PC-3 (cell line): Measurements from ENCODE around the gene MTCL1. TPM values are rescaled to one million over a fixed set of nuclear protein-coding genes. Genes with fewer than 3 reads are reported as not detected.

Experiments used
- ATAC-seq: fragments of 200-7000 bp; cut with Tn5 transposase; 2 replicates; pipeline ENCODE4 v1.9.1; 2020; ENCODE audit warnings: mild to moderate bottlenecking, moderate library complexity
- BruUV-seq: library from RNA; stranded (reverse); fragments of 400-500 nt; replicated peaks from 2 replicates; lab custom pipeline; 2021; lab: Mats Ljungman, UMichigan
- CTCF ChIA-PET: fragments of 300-600 bp; sonication (Branson Sonifier 250); formaldehyde crosslinking; loops from one replicate; lab custom pipeline; 2022; ENCODE audit warnings: antibody characterized with exemption; lab: Charles Lee
- POLR2A ChIA-PET: fragments of 300-600 bp; sonication (Branson Sonifier 250); formaldehyde crosslinking; loops from one replicate; lab custom pipeline; 2022; ENCODE audit warnings: antibody characterized with exemption; ENCODE audit not compliant: unreplicated experiment; lab: Charles Lee
- DNase-seq: peaks from one replicate; pipeline ENCODE4 v3.0.0-alpha.2; 2015
- H2AFZ ChIP-seq: fragments of 300-600 bp; sonication (generic); 2 replicates; pipeline ENCODE4 v1.6.0; 2016; ENCODE audit warnings: antibody characterized with exemption, low read length
- H3F3A ChIP-seq: fragments of 300-600 bp; sonication (generic); one replicate; pipeline ENCODE4 v1.6.0; 2017; ENCODE audit warnings: antibody characterized with exemption, low read length, control low read depth, mild to moderate bottlenecking; ENCODE audit not compliant: unreplicated experiment
- H3K27ac ChIP-seq: fragments of 300-600 bp; sonication (generic); 2 replicates; pipeline ENCODE4 v1.5.1; 2016; ENCODE audit warnings: mild to moderate bottlenecking, low read length
- H3K27me3 ChIP-seq: fragments of 300-600 bp; sonication (generic); 2 replicates; pipeline ENCODE4 v1.6.1; 2016; ENCODE audit warnings: low read length, mixed read lengths
- H3K36me3 ChIP-seq: fragments of 300-600 bp; sonication (generic); 2 replicates; pipeline ENCODE4 v1.6.1; 2016; ENCODE audit warnings: low read depth, mixed run types, low read length, mixed read lengths
- H3K4me1 ChIP-seq: fragments of 300-600 bp; sonication (generic); 2 replicates; pipeline ENCODE4 v1.5.1; 2016; ENCODE audit warnings: low read length; ENCODE audit not compliant: insufficient read depth
- H3K4me2 ChIP-seq: fragments of 300-600 bp; sonication (generic); 2 replicates; pipeline ENCODE4 v1.6.0; 2016; ENCODE audit warnings: low read length
- H3K4me3 ChIP-seq: fragments of 300-600 bp; sonication (generic); 2 replicates; pipeline ENCODE4 v1.5.1; 2016; ENCODE audit warnings: mild to moderate bottlenecking, low read length, mixed read lengths
- H3K79me2 ChIP-seq: fragments of 300-600 bp; sonication (generic); 2 replicates; pipeline ENCODE4 v1.6.1; 2017; ENCODE audit warnings: low read length, mixed read lengths
- H3K9ac ChIP-seq: fragments of 300-600 bp; sonication (generic); 2 replicates; pipeline ENCODE4 v1.6.0; 2016; ENCODE audit warnings: mild to moderate bottlenecking, low read length
- H3K9me2 ChIP-seq: fragments of 300-600 bp; sonication (generic); replicated peaks from 2 replicates; pipeline ENCODE4 v1.6.1; 2016; ENCODE audit warnings: mixed run types, low read length, mixed read lengths
- H3K9me3 ChIP-seq: fragments of 300-600 bp; sonication (generic); 2 replicates; pipeline ENCODE4 v1.6.1; 2016; ENCODE audit warnings: low read length, mixed read lengths
- H4K20me1 ChIP-seq: fragments of 300-600 bp; sonication (generic); 2 replicates; pipeline ENCODE4 v1.6.1; 2016; ENCODE audit warnings: low read length, mixed read lengths
- EZH2 ChIP-seq: fragments of 300-600 bp; sonication (generic); IDR thresholded peaks from one replicate; pipeline ENCODE4 v1.6.1; 2017; ENCODE audit warnings: antibody characterized with exemption, mild to moderate bottlenecking, low read length; ENCODE audit not compliant: unreplicated experiment
- EZH2phosphoT487 ChIP-seq: fragments of 300-600 bp; sonication (generic); IDR thresholded peaks from 2 replicates; pipeline ENCODE4 v1.6.1; 2018; ENCODE audit warnings: mild to moderate bottlenecking, antibody characterized with exemption, low read length, borderline replicate concordance
- intact Hi-C: fragments of 100-400 bp; cut with micrococcal nuclease; formaldehyde crosslinking; loops from 2 replicates; pipeline ENCODE4 v1.9.0; 2023
- total RNA-seq: library from RNA; depleted of rRNA; stranded (reverse); fragments of >200 nt; gene quantifications from 2 replicates; pipeline ENCODE4 v1.2.3, GENCODE V29; 2014
- TF ChIP-seq, protein P1 (sequence below): fragments of 300-600 bp; sonication (generic); conservative IDR thresholded peaks from 2 replicates; pipeline ENCODE4 v1.5.1; 2017; ENCODE audit warnings: antibody characterized with exemption, low read depth, mild to moderate bottlenecking, low read length

Gene MTCL1
- total RNA-seq, 1 experiment from 2014 or later = 33.1 TPM

DNA sequence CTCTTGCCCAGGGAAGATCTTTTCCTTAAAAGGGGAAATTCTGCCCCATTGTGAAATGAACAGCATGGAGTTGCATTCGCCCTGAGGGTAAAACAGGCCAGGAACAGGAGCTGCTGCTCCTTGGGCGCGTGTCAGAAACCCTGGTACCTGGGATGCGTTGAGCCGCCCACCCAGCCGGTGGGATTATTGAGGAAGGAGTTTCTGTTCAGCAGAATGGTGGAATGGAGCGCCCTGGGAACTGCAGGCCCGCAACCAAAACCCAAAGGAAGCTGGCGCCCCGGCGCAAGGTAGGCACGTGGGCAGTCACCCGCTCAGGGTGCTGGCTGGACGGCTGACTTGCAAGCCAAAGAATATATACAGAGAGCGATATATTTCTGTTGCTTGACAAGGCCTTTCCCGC, 73.5 kb downstream of the MTCL1 start:
- CTCF ChIA-PET = no interaction called here
- Histone ChIP-seq H3K27ac (no peak overlapping the region), H3K9me3 (no peaks in the 10 kb centered on the region), H3K4me2 (no peak overlapping the region), H3K4me3 (no peak overlapping the region), H3K9me2 (no peaks in the 10 kb centered on the region), H4K20me1 (no peaks in the 10 kb centered on the region), H3K27me3 (no peaks in the 10 kb centered on the region), H3K4me1 (no peaks in the 10 kb centered on the region), H3F3A (no peaks in the 10 kb centered on the region), H3K36me3 (no peaks in the 10 kb centered on the region; the same call in 1 of the 2 replicates), H2AFZ (no peak overlapping the region), H3K9ac (no peak overlapping the region), H3K79me2 (no peaks in the 10 kb centered on the region)
- TF ChIP-seq EZH2 (no peak), EZH2phosphoT487 (no peak)
- TF ChIP-seq, protein P1, sequence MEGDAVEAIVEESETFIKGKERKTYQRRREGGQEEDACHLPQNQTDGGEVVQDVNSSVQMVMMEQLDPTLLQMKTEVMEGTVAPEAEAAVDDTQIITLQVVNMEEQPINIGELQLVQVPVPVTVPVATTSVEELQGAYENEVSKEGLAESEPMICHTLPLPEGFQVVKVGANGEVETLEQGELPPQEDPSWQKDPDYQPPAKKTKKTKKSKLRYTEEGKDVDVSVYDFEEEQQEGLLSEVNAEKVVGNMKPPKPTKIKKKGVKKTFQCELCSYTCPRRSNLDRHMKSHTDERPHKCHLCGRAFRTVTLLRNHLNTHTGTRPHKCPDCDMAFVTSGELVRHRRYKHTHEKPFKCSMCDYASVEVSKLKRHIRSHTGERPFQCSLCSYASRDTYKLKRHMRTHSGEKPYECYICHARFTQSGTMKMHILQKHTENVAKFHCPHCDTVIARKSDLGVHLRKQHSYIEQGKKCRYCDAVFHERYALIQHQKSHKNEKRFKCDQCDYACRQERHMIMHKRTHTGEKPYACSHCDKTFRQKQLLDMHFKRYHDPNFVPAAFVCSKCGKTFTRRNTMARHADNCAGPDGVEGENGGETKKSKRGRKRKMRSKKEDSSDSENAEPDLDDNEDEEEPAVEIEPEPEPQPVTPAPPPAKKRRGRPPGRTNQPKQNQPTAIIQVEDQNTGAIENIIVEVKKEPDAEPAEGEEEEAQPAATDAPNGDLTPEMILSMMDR = no peak
- BruUV-seq = no TSS peak
- ATAC-seq = no peak
- no peak for DNase-seq
- POLR2A ChIA-PET = no interaction called here
- intact Hi-C loops = no loop called here

DNA sequence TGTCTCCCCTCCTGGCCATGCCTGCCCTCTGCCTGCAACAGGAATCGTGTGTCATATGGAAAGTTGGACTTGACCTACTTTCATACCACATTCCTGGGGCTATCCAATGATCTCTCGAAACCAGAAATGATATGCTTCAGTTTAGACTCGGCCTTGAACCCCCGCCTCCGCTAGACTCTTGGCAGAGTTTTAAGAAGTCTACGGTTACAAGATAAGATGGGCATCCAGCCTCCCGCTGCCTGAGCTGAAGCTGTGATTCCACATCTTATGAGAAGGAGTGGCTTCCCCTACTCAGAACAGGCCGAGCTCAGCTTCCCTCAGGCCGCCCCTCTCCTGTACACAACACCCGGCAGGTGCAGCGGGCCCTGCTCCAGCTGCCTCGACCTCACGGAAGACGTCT, 73.9 kb downstream of the MTCL1 start:
- Histone ChIP-seq H3K27ac (no peak overlapping the region), H3K4me2 (no peak overlapping the region), H3K79me2 (no peaks in the 10 kb centered on the region), H3K9me2 (no peaks in the 10 kb centered on the region), H3K9me3 (no peaks in the 10 kb centered on the region), H2AFZ (no peak overlapping the region), H3K27me3 (no peaks in the 10 kb centered on the region), H4K20me1 (no peaks in the 10 kb centered on the region), H3K36me3 (no peaks in the 10 kb centered on the region; the same call in 1 of the 2 replicates), H3K9ac (no peak overlapping the region), H3K4me3 (no peak overlapping the region), H3K4me1 (no peaks in the 10 kb centered on the region), H3F3A (no peaks in the 10 kb centered on the region)
- ChIA-PET CTCF (no interaction called here), POLR2A (no interaction called here)
- TF ChIP-seq EZH2 (no peak), EZH2phosphoT487 (no peak)
- TF ChIP-seq, protein P1 = no peak
- intact Hi-C loops = no loop called here
- DNase-seq = no peak
- ATAC-seq = no peak
- no TSS peak for BruUV-seq

DNA sequence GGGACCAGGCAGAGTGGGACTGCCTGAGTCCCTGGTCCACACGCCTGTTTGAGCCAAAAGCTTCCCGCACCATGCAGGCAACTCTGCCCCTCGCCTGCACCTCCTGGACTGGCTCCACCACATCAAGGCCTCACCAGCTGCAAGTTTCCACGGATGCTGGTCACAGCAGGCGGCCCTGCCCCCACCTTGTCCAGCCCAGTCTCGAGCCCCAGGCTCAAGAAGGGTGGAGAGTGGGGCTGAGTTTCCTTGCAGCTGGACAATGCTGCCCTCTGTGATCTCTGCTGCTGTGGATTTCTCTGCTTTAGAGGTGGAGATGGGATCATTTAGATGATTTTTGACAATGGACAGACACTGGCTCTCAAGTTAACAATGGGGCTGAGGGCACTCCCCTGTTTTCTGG, 74.9 kb downstream of the MTCL1 start:
- no peaks in the 10 kb centered on the region for H3K9me2 ChIP-seq
- DNase-seq = no peak
- no peak overlapping the region for H2AFZ ChIP-seq
- no peaks in the 10 kb centered on the region for H3K9me3 ChIP-seq
- no peaks in the 10 kb centered on the region for H3K4me1 ChIP-seq
- no peak overlapping the region for H3K27ac ChIP-seq
- ATAC-seq = no peak
- H3K36me3 ChIP-seq = no peaks in the 10 kb centered on the region; the same call in none of the 2 replicates
- H3K27me3 ChIP-seq = no peaks in the 10 kb centered on the region
- H3K4me3 ChIP-seq = no peak overlapping the region
- BruUV-seq = no TSS peak
- POLR2A ChIA-PET = no interaction called here
- H3K4me2 ChIP-seq = no peak overlapping the region
- no peaks in the 10 kb centered on the region for H3K79me2 ChIP-seq
- no peak overlapping the region for H3K9ac ChIP-seq
- intact Hi-C loops = no loop called here
- no peaks in the 10 kb centered on the region for H3F3A ChIP-seq
- TF ChIP-seq EZH2 (no peak), EZH2phosphoT487 (no peak)
- TF ChIP-seq, protein P1 = no peak
- H4K20me1 ChIP-seq = no peaks in the 10 kb centered on the region
- CTCF ChIA-PET = interaction anchor here (0.6 kb wide), 1 partner anchor 163 kb away, joined by 3 read pairs; no protein-coding TSS in a partner anchor
